GM19372 (cell line): ENCODE results near the gene PLA2G2F.

Experiments
- ATAC-seq: cut with Tn5 transposase; IDR thresholded peaks from one replicate; pipeline ENCODE4 v1.9.1; 2021; ENCODE audit warnings: mild to moderate bottlenecking, low read depth, moderate library complexity; ENCODE audit not compliant: unreplicated experiment

PLA2G2F gene, protein sequence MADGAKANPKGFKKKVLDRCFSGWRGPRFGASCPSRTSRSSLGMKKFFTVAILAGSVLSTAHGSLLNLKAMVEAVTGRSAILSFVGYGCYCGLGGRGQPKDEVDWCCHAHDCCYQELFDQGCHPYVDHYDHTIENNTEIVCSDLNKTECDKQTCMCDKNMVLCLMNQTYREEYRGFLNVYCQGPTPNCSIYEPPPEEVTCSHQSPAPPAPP

DNA sequence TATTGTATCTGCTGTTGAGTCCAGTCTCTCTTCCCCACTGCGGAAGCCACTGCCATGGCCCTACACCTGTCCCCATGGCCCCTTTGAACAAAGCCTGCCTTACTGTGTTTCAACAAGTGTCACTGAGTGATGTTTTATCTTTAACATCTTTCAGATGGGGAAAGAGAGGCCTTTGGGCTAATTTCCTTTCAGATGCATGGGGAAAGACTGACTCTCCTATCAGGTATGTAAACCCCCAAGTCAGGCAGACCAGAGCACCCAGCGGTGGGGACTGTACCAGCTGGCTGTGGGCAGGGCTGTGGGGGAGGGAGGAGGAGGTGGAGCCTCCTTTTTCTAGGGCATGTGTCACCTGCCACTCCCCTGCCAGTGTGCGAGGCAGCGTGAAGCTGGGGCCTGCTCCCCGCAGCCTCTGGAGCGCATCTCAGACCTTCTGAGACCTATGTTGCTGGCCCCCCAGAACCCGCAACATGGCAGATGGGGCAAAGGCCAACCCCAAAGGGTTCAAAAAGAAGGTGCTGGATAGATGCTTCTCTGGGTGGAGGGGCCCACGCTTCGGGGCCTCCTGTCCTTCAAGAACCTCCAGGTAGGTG, at the start of gene PLA2G2F:
TSS of gene PLA2G2F (plus strand) at position 363 of the 590 bp plus-strand sequence. CDS start at position 468, 105 bp downstream.
- ATAC-seq = no peak

GRCh38 chr1:20089328-20090077, 49.6 kb upstream of the PLA2G2F start:
- ATAC-seq = no peak

GRCh38 chr1:20090119-20090518, 49.0 kb upstream of the PLA2G2F start:
- ATAC-seq = no peak

DNA sequence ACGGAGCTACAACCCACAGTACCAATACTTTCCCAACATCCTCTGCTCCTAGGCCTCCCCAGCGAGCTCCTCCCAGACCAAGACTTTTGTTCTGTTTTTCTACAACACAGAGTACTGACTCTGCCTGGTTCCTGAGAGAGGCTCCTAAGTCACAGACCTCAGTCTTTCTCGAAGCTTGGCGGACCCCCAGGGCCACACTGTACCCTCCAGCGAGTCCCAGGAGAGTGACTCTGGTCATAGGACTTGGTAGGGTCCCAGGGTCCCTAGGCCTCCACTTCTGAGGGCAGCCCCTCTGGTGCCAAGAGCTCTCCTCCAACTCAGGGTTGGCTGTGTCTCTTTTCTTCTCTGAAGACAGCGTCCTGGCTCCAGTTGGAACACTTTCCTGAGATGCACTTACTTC, 48.5 kb upstream of the PLA2G2F start:
- ATAC-seq = no peak

GRCh38 chr1:20093303-20093702, 45.8 kb upstream of the PLA2G2F start:
- no peak for ATAC-seq

DNA sequence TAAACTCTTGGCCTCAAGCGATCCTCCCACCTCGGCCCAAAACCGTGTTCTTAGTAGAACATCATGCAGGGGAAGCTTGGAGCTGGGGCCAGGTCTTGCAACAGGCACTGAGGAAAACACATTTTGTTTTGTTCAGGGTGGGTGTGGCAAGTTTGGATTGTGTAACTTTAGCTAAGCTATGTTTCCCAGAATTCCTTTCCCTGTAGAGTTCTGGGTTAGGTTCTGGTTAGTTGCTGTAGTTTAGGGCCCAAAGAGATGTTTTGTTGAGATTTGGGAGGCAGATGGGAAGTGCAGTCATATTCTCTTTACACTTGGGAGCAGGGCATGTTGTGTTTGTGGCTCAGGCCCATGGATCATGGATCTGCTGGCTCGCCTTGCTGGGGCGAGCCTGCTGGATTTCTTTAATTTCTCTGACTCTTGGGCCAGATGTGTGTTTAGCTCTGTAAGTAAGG, 45.2 kb upstream of the PLA2G2F start:
- no peak for ATAC-seq

- no peak for ATAC-seq
Observed at GRCh38 chr1:20095564-20096434, 43.3 kb upstream of the PLA2G2F start.

- ATAC-seq = no peak
Observed at GRCh38 chr1:20096840-20097447, 42.2 kb upstream of the PLA2G2F start.

DNA sequence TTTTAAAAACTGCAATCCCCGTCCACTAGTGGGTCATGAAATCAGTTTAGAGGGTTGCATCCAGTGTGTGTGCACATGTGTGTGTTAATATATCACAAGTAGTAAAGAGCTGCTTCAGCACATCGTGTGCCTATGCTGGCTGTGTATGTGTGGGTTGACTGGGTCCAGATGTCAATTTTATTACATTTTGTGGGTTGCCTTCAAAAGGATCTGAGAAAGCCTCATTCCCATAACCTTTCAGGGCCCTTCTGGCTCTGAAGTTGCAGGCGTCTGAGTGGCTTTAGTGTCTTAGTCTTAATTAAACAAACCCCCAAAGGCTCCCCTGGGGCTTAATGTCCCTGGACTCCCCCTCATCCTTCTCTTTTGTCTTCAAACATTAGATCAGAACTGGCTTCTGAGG, 39.6 kb upstream of the PLA2G2F start:
- ATAC-seq = no peak

GRCh38 chr1:20100632-20101355, 38.3 kb upstream of the PLA2G2F start:
- ATAC-seq = no peak

GRCh38 chr1:20102875-20103274, 36.2 kb upstream of the PLA2G2F start:
- ATAC-seq = no peak

- ATAC-seq = no peak
Observed at GRCh38 chr1:20105856-20106255, 33.3 kb upstream of the PLA2G2F start.

DNA sequence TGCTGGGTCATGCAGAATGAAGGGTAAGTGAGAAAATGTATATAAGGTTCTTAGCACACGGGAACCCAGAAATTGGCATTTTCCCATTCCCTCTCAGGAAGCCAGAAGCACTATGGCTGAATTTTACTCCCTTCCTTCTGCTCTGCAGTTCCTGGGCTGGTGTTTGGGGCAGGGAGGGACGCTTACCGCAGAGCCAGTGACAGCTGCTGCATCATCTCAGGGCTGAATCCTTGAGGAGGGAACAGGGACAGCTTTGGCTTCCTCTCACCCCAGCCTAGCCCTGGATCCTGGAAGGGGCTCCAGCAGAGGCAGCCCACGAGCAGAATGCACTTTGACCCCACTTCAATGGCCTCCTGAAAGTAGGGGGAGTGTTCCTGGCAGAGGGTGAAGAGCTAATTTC, 31.8 kb upstream of the PLA2G2F start:
- no peak for ATAC-seq

GRCh38 chr1:20107796-20108195, 31.3 kb upstream of the PLA2G2F start:
- no peak for ATAC-seq

GRCh38 chr1:20108366-20109123, 30.6 kb upstream of the PLA2G2F start:
- ATAC-seq = no peak

- ATAC-seq = no peak
Observed at GRCh38 chr1:20109223-20109856, 29.8 kb upstream of the PLA2G2F start.

- ATAC-seq = no peak
Observed at GRCh38 chr1:20110679-20111078, 28.4 kb upstream of the PLA2G2F start.

GRCh38 chr1:20111452-20111851, 27.7 kb upstream of the PLA2G2F start:
- ATAC-seq = no peak
